Measurements from ENCODE around the gene KLC4.

DNA sequence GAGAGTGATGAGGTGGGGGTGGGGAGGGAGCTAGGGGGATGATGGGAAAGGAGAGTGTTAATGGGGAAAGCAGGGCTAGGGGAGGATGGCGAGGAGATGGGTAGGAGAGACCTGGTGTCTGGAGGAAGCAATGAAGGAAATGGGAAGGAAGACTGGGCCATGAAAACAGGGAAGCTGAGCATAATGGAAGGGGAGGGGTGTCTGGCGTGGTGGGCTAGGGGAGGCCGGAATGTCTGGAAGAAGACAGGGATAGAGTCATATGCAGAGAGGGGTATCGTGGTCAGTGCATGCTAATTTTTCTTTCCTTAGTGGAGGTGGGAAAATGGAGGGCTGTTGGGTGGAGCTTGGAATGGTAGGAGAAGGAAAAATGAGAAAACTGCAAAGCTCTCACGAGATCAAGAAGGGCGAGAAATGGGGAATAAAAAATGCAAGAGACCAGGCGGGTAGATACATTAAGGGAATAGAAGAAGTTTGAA is 45.0 kb upstream of the KLC4 start:
- TF ChIP-seq, protein P1, sequence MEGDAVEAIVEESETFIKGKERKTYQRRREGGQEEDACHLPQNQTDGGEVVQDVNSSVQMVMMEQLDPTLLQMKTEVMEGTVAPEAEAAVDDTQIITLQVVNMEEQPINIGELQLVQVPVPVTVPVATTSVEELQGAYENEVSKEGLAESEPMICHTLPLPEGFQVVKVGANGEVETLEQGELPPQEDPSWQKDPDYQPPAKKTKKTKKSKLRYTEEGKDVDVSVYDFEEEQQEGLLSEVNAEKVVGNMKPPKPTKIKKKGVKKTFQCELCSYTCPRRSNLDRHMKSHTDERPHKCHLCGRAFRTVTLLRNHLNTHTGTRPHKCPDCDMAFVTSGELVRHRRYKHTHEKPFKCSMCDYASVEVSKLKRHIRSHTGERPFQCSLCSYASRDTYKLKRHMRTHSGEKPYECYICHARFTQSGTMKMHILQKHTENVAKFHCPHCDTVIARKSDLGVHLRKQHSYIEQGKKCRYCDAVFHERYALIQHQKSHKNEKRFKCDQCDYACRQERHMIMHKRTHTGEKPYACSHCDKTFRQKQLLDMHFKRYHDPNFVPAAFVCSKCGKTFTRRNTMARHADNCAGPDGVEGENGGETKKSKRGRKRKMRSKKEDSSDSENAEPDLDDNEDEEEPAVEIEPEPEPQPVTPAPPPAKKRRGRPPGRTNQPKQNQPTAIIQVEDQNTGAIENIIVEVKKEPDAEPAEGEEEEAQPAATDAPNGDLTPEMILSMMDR (IDR thresholded peaks at IDR 0.05; ENCODE audit: borderline replicate concordance, extremely low read depth, low read length, poor library complexity, severe bottlenecking) = no peak
- no peak for TF ChIP-seq EZH2 (IDR thresholded peaks at IDR 0.05; ENCODE audit: borderline replicate concordance, low read depth, low read length, severe bottlenecking)
